HG02840 (cell line): Measurements from ENCODE around the gene NHLRC4.

Experiments used
- ATAC-seq: cut with Tn5 transposase; IDR thresholded peaks from one replicate; pipeline ENCODE4 v1.9.1; 2021; ENCODE audit warnings: mild to moderate bottlenecking, moderate library complexity, moderate number of reproducible peaks; ENCODE audit not compliant: unreplicated experiment, low FRiP score

NHLRC4 gene

DNA sequence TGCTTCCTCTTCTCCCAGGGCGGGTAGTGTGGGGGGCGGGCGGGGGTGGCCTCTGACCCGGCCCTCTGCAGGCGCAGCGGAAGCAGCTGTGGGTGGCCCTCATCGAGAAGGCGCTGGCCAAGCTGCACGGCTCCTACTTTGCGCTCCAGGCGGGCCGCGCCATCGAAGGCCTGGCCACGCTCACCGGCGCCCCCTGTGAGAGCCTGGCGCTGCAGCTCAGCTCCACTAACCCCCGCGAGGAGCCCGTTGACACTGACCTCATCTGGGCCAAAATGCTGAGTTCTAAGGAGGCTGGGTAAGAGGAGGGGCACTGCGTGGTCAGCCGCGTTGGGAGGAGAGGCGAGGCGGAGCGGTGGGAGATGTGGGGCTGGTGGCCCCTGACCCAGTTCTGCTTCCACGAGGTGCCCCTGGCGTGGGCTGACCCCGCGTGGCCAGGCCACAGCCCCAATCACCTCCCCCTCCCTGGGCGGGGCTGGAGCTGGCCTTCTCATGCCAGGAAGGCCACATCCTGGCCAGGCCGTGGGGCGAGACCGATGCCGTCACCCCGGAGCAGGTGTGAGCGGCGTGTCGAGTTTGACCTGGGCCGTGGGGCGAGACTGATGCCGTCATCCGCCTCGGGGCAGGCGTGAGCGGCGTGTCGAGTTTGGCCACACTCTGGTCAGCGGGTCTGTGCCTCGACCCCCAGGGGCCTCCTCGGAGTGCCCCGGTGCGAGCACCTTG, 17.1 kb upstream of the NHLRC4 start:
- ATAC-seq: no peak

DNA sequence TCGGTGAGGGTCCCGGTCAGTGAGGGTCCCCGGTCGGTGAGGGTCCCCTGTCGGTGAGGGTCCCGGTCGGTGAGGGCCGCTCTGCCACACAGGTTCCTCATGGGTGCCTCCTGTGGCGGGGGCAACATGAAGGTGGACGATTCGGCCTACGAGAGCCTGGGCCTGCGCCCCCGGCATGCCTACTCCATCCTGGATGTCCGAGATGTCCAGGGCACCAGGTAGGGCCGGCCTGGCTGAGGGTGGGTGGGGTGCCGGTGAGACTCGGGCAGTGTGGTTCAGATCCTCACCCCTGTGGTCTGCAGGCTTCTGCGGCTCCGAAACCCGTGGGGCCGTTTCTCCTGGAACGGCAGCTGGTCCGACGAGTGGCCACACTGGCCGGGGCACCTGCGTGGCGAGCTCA, 15.6 kb upstream of the NHLRC4 start:
- no peak for ATAC-seq

DNA sequence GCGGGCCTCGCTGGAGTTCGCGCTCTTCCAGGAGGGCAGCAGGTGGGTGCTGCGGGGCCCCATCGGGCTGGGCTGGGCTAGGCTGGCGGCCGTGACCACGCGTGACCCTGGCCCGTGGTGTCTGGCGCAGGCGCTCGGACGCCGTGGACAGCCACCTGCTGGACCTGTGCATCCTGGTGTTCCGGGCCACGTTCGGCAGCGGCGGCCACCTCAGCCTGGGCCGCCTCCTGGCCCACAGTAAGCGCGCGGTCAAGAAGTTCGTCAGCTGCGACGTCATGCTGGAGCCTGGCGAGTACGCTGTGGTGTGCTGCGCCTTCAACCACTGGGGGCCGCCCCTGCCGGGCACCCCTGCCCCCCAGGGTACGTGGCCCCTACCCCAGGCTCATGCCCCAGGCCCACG, 14.6 kb upstream of the NHLRC4 start:
- no peak for ATAC-seq

DNA sequence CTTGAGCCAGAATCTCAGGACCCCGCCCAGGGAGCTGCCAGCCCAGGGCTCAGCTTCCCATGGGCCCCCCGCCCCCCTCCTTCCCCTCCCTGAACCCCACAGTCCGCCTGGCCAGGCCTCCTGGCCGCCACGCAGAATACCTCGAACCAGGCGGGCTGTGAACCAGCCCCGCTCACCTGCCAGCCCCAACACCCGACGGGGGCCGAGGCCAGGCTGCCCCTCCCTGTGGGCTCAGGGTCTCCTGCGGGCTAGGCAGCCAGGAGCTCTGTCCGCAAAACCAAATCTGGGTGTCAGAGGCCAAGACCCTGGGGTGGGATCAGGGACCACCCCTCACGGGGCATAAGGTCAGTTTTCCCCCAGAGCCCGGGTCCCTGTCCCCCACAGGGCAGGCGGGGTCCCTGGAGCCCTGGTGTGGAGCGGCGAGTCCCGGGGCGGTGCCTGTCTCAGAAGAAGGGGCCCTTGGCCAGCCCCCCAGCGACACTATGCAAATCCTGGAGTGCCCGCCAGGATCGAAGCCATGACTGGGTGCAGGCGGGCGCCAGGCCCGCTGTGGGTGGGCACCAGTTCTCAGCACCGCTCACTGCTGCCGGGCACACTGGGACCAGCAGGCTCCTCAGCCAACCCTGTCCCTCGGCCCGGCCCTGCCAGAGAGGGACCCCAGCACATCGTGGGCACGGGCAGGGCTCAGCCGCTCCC, 13.1 kb upstream of the NHLRC4 start:
- ATAC-seq: no peak

DNA sequence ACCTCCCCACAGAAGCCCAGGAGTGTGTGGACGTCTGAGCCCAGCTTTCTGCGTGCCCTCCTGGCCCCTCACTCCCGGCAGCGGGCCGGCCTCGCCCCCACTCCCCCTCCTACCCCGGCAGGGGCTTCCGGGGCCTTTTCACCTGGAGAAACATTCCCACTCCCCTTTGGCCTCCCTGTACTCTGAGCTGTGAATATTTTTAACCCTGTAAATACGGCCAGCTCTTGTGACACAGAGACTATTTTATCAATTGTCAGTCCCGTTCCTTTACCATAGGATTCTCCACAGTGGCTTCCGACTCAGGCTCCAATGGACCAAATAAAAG, 12.5 kb upstream of the NHLRC4 start:
- ATAC-seq: no peak

DNA sequence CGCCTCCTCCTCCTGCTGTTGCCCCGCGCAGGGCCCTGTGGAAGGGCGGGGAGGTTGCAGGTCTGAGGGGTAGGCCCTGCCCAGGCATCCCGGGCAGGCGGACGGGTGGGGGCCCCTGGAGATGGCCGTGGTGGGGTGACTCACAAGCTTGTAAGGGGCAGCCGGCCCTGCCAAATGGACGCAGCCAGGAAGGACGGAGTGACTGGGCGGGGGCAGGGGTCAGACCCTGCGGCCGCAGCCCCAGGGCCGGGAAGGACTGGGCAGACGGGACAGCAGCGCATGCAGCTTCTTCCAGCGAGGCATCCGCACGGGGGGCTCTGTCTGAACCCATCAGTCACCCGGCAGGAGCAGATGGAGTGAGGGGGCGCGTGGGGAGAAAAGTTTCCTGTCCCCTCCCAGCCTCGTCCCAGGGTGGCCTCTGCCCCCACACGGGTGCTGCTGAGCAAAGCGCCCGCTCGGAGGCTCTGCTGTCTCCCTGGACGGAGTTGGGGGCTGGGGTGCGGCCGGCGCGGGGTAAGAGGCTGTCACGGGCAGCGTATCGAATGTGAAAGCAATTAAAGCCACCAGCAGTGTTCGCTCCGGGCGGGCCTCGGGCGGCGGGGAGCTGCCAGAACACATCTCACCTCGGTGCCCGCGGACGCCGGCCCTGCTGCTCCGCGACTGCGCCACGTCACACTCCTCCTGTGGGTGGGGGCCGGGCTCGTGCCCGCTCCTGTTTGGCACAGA, 12.0 kb upstream of the NHLRC4 start:
- ATAC-seq: no peak

DNA sequence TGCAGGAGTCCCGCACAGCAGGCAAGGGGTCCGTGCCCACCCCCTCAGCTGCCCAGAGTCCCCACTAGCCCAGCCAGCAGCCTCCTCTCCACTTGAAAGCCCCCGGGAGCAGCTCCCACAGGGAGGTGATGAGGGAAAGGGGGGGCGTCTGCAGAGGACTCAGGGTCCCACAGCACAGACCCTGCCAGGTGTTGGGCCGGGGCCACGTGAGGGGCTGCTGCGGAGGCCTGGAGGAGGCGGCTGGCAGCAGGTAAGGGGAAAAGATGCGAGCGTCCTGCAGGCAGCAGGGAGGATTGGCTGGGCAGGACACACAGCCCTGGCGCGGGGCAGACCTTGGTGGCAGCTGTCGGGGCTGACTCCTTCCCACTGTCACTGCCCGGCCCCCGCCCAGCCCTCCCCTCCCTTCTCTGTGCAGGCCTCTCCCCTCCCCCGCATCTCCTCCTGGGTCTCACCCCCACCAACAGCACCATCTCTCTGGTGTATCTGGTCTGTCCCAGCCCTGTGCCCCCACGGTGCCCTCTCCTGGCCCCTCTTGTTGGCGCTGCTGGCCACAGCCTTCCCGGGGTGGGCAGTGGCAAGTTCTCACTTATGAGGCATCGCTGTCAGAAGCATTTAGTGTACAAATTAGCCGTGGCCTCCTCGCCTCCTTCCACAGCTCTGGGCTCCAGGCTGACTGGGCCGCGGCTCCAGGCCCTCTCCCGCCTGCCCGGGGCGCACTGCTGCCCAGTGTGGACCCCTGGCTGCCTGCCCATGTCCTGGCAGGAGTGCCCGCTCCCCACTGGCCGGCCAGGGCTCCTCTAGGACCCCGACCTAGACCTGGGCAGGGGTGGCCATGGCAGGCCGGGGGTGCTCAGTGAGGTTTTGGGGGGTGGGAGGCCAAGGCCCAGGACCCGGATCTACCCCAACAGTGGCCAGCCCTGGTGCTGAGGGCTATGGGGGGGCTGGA, 11.0 kb upstream of the NHLRC4 start:
- ATAC-seq: no peak

DNA sequence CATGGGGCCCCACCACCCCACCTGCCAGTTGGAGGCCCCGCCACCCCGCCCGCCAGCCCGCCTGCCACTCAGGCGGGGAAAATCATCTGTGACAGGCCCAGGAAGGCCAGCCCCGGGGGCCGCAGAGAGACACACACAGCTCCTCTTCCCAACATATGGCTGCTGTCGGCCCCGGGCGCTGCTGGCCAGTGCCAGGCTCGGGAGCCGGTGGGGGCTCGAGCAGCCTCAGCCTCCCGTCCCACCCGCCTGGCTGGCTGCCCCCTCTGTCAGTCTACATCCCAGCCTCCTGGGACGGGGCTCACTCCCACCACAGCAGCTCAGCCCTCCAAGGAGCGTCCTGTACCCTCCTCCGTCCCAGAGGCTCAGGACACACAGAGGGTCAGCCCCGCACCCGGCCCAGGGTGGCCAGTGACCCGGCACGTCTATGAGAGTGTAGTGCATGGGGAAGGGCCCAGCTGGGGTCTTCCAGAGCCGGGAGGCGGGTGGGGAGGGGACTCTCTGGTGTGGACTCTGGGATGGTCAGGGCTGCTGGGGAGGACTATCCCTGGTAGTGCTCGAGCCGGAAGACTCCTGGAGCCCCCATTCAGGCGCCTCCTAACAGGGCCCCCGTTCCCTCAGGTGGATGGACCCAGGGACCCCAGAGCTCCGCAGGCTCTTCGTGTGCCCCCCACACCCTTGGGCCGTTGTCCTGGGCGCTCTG, 10.2 kb upstream of the NHLRC4 start:
- ATAC-seq: no peak

DNA sequence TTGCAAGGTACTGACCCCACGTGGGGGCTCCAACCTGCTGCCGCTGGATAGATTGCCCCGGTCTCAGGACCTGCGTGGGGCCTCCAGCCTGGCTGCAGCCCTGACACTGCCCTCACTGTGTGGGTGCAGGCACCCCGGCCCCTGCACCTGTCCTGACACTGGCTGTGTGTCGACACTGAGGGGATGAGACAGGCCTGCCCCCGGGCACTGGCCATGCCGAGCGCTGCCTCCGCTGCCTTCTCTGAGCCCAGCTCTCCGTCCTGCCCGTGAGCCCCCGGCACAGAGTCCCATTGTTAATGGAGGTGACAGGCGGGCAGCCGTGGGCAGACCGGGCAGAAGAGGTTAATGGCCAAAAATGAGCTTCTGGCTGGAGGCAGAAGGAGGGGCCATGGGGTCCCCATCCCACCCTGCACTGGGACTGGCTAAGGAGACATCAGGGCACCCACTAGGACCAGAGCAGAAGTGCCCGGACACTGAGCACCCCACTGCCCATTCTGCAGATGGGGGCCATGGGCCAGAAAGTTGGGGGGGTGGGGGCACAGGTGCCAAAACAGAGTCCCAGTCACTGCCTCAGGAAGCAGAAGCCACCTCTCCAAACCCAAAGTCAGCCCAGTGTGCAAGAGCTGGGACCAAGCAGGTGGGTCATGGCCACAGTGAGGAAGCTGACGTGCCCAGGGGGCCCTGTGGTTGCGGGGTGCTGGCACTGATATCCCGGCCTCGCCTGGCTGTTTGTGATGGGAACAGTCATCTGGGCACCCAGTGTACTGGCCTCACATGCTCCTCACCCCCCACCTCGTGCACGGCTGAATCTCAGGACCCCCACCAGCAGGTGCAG, 9.1 kb upstream of the NHLRC4 start:
- no peak for ATAC-seq

DNA sequence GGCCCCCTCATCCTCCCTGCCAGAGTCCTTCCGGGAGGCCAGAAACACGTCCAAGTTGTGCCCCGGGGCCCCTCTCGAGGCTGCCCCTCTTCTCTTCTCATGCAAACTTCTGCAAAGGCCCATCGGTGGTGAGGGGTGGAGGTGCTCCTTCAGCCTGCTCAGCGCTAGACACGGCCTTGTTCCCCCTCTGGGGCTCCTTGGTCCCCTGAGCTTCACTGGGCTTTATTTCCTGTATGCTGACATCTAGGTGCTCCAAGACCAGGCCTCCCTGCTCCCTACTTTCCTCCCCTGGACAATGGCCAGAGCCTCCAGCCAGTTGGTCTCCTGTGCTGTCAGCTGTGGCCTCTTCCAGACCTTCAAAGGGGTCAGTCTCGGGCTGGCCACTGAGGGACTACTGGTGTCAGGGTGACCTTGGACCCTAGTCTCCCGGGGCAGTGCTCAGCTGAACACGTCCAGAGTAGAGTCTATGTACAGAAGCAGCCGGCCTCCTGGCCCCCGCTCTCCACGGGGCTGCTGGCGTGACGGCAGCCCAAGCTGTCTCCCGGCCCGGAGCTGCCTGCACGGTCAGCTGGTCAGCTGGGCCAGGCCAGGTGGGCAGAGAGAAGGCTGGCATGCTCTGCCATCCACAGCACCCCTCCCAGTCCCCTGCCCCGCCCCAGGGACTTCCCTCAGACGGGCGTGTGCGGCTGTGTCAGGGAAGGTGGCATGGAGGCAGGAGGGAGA, 8.3 kb upstream of the NHLRC4 start:
- no peak for ATAC-seq

DNA sequence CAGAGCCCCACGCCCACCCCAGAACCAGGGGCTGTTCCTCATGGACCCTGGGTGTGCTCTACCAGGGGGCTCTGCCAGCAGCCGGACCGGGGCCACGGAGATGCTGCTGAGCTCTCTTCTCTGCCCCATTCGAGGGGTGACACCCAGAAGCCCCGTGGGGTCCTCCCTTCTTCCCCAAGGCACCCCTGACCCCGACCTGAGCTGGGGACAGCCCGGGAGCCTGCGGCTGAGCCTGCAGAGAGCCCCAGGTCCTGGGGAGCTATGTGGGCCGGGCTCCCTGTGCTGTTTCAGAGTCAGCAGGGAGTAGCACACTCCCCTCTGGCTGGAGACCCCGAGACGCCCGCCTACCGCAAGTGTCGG, 7.8 kb upstream of the NHLRC4 start:
- no peak for ATAC-seq

DNA sequence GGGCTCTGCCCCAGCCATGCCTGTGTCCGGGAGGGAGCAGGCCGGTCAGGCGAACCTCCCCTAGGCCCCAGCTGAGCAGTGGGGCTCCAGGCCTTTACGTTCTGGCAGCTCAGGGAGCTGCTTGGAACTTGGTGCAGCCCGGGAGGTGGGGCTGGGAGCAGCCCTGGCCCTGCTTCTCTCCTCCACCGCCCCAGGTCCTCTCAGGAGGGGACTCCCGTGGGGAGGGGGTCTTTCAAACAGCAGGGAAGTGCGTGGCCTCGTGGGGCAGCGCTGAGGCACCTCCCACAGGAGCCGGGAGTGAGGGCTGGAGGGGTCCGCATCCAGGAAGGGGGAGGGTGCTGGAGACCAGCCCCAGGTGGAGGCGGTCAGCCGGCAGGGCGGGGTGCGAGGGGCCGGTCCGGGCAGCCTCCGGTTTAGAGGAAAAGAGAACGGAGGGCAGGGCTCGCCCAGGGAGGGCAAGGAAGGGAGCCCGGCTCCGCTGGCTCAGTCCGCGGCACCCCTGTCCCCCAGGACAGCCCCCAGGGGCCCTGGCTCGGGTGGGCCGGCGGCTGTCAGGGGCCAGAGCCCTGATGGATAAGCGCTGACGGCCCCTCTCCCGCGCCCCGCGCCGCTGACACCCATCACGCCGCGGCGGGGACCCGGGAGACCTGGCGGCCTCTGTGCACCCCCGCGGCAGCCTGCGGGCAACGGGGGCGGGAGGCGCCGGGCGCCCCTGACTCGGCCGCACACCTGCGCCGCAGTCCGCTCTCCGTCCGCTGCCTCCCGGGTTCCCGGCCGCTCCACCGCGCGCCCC, 7.2 kb upstream of the NHLRC4 start:
- ATAC-seq: no peak

DNA sequence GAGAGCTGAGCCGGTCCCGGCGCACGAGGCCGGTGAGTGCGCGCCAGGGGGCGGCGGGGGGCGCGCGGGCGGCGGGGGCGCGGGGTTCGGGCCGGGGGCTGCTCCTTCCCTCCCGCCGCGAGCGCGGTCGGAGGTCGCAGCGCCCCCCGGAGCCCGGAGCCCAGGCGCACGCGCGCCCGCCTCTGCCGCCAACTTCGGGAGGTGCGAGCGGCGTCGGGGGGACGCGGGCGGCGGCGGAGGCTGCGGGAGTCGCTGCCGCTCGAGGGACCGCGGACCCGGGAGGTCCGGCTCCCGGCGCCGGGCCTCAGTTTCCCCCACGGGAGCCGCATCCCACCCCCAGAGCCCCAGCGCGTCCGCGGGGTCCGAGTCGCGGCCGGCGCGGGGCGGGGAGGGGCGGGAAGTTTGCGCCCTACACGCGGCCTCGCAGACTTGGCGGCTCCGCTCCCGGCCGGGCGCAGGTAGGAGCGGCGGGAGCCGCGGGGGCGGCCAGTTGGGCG, 6.6 kb upstream of the NHLRC4 start, which contains the start of gene PRR35:
TSS of gene PRR35 (plus strand) at position 191 of the 497 bp plus-strand sequence. CDS start 2,901 bp downstream, outside the sequence.
- no peak for ATAC-seq

DNA sequence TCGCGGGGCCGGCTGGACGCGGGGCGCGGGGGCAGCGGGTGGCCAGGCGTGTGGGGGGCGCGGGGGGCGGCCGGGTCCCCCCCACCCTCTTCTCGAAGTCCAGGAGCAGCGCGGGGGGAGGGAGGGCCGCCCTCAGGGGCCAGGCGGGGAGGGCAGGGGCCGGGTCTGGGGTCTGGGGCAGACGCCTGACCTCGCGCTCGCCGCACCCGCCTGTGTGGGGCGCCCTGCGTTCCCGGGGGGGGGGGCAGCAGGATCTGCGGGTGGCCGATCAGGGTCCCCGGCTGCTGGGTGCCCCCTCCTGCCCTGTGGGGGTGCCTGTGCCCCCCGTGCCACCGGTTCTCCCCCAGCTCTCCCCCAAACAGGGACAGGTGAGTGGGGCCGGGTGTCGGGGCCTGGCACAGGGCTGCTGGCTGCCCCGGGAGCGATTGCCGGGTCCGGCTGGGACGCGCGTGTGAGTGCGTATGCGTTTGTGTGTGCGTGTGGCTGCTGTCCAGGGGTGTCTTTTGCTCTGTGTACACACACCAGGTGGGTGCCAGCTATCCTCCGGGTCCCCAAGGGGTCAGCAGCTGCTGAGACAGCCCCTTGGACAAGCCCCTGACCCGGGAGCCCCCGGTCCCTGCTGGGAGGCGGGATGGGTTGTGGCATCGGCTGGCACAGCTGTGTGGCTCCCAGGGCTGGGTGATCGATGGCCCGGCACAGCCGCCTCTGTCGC, 5.9 kb upstream of the NHLRC4 start:
- ATAC-seq: no peak

DNA sequence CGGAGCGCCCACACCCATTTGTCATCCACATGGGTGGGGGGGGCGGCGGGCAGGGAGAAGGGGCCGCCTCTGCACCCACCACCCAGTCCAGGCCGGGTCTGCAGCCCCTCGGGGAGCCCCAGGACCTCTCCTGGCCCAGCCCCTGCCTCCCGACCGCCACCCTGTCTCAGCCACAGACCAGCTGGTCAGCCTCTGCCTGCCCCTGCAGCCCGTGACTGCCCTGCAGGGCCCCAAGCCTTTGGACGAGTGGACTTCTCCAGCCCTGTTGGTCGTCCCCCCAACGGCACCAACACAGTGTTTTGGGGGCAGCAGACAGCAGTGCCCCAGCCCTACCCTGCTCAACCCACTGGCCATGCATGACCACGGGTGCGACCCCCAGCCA, 5.4 kb upstream of the NHLRC4 start:
- no peak for ATAC-seq

DNA sequence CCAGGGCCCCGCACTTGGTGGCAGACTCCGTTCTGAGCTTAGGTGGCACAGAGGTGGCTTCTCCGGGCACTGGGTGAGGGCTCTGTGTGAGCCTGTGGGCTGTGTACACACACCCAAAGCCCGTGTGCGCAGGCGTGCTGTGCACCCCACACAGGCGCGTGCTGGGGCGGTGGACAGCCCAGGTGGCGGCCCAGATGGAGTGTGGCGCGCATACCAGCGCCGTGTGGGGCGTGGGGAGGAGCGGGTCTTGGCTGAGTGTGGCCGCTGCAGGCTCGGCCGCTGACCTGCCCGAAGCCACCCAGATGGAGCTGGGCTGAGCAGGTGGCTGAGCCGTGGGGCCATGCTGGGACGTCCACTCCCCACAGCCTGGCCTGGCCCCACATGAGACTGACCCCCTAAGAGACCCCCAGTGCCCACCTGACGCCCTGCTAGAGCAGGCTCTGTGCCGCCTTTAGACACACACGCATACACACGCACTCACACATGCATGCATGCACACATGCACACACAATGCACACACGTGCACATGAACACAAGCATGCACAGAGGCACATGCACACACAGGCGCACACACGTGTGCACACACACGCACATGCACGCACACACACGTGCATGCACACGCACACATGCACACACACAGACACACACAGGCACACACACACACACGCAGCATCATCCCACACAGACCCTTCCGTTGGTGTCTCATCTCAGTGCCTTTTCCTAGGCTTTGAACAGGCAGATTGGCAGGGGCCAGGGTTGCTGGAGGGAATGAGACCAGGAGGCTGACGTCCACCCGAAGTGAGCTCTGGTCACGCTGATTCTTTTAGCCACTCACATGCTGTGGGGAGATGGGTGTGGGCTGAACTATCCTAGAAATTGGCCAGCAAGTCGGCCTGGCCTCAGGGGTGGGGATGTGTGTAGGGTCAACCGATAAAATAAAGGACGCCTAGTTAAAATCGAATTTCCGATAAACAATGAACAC, 4.6 kb upstream of the NHLRC4 start:
- no peak for ATAC-seq
